ENCODE data around the gene C1GALT1. TPM values are rescaled to one million over a fixed set of nuclear protein-coding genes. Genes with fewer than 3 reads are reported as not detected.
"Not testable (repeated sequence)": the region's sequence is repeated elsewhere in the genome, so short reads cannot be mapped to it uniquely, and the experiment has no call there.

The C1GALT1 gene
- total and polyA plus RNA-seq, 11 donors = 4.3 to 36.4 (median 21.1) TPM

DNA sequence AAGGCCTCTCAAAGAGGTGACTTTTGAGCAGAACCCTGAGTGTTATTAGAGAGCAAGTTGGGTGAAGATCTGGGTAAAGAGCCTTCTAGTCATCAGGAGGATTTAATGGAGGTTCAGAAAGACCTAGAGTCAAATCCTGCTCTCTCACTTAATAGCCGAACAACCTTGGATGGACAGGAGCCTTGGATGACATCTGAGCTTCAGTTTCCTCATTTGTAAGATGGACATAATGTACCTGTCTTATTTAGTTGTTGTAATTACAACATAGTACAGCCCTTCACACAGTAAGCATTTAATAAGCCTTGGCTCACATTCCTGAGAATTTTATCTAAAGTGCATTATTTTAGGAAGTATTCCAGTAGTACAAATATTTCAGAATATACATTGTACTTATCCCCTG, 57.0 kb downstream of the C1GALT1 start:
- Histone ChIP-seq H3K4me3 (no peak overlapping the region), H3K27ac (no peak overlapping the region), H3K9me3 (no peaks in the 10 kb centered on the region), H3K36me3 (peaks cover 0 to 63% (median 32%) of the 10 kb centered on the region in 9 donors), H3K27me3 (no peaks in the 10 kb centered on the region), H3K4me1 (peaks cover 0 to 11% (median 0%) of the 10 kb centered on the region in 12 donors)
- no peak for TF ChIP-seq POLR2A (IDR thresholded peaks at IDR 0.05)
- TF ChIP-seq, protein P1, sequence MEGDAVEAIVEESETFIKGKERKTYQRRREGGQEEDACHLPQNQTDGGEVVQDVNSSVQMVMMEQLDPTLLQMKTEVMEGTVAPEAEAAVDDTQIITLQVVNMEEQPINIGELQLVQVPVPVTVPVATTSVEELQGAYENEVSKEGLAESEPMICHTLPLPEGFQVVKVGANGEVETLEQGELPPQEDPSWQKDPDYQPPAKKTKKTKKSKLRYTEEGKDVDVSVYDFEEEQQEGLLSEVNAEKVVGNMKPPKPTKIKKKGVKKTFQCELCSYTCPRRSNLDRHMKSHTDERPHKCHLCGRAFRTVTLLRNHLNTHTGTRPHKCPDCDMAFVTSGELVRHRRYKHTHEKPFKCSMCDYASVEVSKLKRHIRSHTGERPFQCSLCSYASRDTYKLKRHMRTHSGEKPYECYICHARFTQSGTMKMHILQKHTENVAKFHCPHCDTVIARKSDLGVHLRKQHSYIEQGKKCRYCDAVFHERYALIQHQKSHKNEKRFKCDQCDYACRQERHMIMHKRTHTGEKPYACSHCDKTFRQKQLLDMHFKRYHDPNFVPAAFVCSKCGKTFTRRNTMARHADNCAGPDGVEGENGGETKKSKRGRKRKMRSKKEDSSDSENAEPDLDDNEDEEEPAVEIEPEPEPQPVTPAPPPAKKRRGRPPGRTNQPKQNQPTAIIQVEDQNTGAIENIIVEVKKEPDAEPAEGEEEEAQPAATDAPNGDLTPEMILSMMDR (IDR thresholded peaks at IDR 0.05) = no peak
- WGBS, 4 donors = 92 to 98% (median 96%) methylated on average over 1 of the region's 1 CpG
- DNase-seq = no peak
- intact Hi-C loops (cut with DNase I) = loop anchor here in 1 of 10 donors (10.0 kb wide), 1 partner anchor 65 kb away; no protein-coding TSS in a partner anchor
- no peak for ATAC-seq

- H3K36me3 ChIP-seq = peaks cover 0 to 51% (median 9%) of the 10 kb centered on the region in 9 donors
- intact Hi-C loops (cut with DNase I) = no loop called here
- peaks cover 0 to 14% (median 0%) of the 10 kb centered on the region in 12 donors for H3K4me1 ChIP-seq
- H3K9me3 ChIP-seq = peaks cover 0 to 3% (median 0%) of the 10 kb centered on the region in 12 donors
- no peak for ATAC-seq
- H3K27ac ChIP-seq = no peak overlapping the region
- TF ChIP-seq, protein P1 (IDR thresholded peaks at IDR 0.05) = no peak
- no peak for TF ChIP-seq POLR2A (IDR thresholded peaks at IDR 0.05)
- no peak overlapping the region for H3K4me3 ChIP-seq
- H3K27me3 ChIP-seq = no peaks in the 10 kb centered on the region
- WGBS, 4 donors = 90 to 93% (median 92%) methylated on average over 3 of the region's 3 CpGs
- DNase-seq = no peak
Measured at GRCh38 chr7:7242899-7243298, 60.6 kb downstream of the C1GALT1 start.

- H3K4me1 ChIP-seq = peaks cover 0 to 26% (median 0%) of the 10 kb centered on the region in 12 donors
- H3K27me3 ChIP-seq; intact Hi-C loops (cut with DNase I); H3K9me3 ChIP-seq; DNase-seq; ATAC-seq; H3K4me3 ChIP-seq; H3K27ac ChIP-seq: not testable (repeated sequence)
- H3K36me3 ChIP-seq = peaks cover 0 to 29% (median under 1%) of the 10 kb centered on the region in 9 donors
- 95 to 98% (median 96%) methylated on average over 13 of the region's 13 CpGs for WGBS, 4 donors
Measured at GRCh38 chr7:7245233-7245632, 62.9 kb downstream of the C1GALT1 start.

- ATAC-seq (no peak), DNase-seq (no peak)
- peaks cover 0 to 29% (median 0%) of the 10 kb centered on the region in 9 donors for H3K36me3 ChIP-seq
- 96 to 98% (median 97%) methylated on average over 3 of the region's 3 CpGs for WGBS, 4 donors
- intact Hi-C loops (cut with DNase I) = no loop called here
- H3K9me3 ChIP-seq = peaks cover 0 to 3% (median 0%) of the 10 kb centered on the region in 12 donors
- H3K27me3 ChIP-seq = no peaks in the 10 kb centered on the region
- H3K4me3 ChIP-seq = no peak overlapping the region
- H3K4me1 ChIP-seq = peaks cover 0 to 30% (median 0%) of the 10 kb centered on the region in 12 donors
- no peak for TF ChIP-seq POLR2A (IDR thresholded peaks at IDR 0.05)
- TF ChIP-seq, protein P1 (IDR thresholded peaks at IDR 0.05) = no peak
- H3K27ac ChIP-seq = no peak overlapping the region
Measured at GRCh38 chr7:7246223-7246622, 63.9 kb downstream of the C1GALT1 start.

DNA sequence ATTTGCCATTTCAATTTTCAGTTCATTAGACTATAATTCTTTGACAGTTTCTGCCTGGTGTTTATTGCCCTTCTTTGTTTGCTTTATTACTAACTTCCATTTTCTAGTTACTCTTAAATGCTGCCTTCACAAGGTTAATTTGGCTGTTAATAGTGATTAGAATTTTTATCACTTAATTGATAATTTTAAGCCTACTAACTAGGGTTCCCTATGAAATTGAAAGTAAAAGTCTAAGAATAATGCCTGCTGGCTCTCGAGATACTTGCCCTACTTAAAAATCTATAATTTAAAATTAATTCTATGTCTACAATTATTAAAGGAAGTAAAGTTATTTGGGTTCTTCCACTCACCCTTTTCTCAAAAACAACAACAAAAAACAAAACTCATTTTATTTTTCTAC, 65.3 kb downstream of the C1GALT1 start:
- H3K27me3 ChIP-seq = no peaks in the 10 kb centered on the region
- peaks cover 0 to 39% (median 0%) of the 10 kb centered on the region in 12 donors for H3K4me1 ChIP-seq
- 67 to 79% (median 76%) methylated on average over 1 of the region's 1 CpG for WGBS, 4 donors
- DNase-seq (no peak), ATAC-seq (no peak)
- peaks cover 0 to 23% (median 0%) of the 10 kb centered on the region in 9 donors for H3K36me3 ChIP-seq
- H3K9me3 ChIP-seq = peaks cover 0 to 3% (median 0%) of the 10 kb centered on the region in 12 donors
- TF ChIP-seq POLR2A (IDR thresholded peaks at IDR 0.05) = no peak
- TF ChIP-seq, protein P1 (IDR thresholded peaks at IDR 0.05) = no peak
- peak overlapping the region in 4 of 12 donors; percentile 6 to 15 (median 8) for H3K4me3 ChIP-seq
- H3K27ac ChIP-seq = no peak overlapping the region
- intact Hi-C loops (cut with DNase I) = no loop called here
